Measurements from ENCODE around the gene KCNJ16. TPM values are rescaled to one million over a fixed set of nuclear protein-coding genes. Genes with fewer than 3 reads are reported as not detected.

Gene KCNJ16
- total RNA-seq, 2 experiments from 2014 or later: not detected

- POLR2A ChIA-PET: no interaction called here
- ATAC-seq (ENCODE audit: low read depth) (no peak), DNase-seq (no peak)
- Mint-ChIP-seq H3K4me1 (no peaks in the 10 kb centered on the region), H3K4me3 (no peak overlapping the region), H3K27ac (no peak overlapping the region), H3K36me3 (no peaks in the 10 kb centered on the region), H3K9me3 (no peaks in the 10 kb centered on the region), H3K27me3 (peaks cover 7% of the 10 kb centered on the region)
Observed at GRCh38 chr17:70073799-70074198, 1.2 kb upstream of the KCNJ16 start.

GRCh38 chr17:70074236-70074830 is 692 bp upstream of the KCNJ16 start:
- POLR2A ChIA-PET: no interaction called here
- H3K36me3 Mint-ChIP-seq: no peaks in the 10 kb centered on the region
- peaks cover 6% of the 10 kb centered on the region for H3K27me3 Mint-ChIP-seq

GRCh38 chr17:70076189-70076588 is 1.2 kb downstream of the KCNJ16 start:
- POLR2A ChIA-PET: no interaction called here
- H3K27ac Mint-ChIP-seq: no peak overlapping the region
- no peaks in the 10 kb centered on the region for H3K36me3 Mint-ChIP-seq
- H3K27me3 Mint-ChIP-seq: peaks cover 6% of the 10 kb centered on the region
- peaks cover 1% of the 10 kb centered on the region for H3K9me3 Mint-ChIP-seq
- no peak overlapping the region for H3K4me3 Mint-ChIP-seq
- H3K4me1 Mint-ChIP-seq: no peaks in the 10 kb centered on the region
- no peak for DNase-seq
- no peak for ATAC-seq (ENCODE audit: low read depth)

More at GRCh38 chr17:70074236-70074830, 692 bp upstream of the KCNJ16 start:
- H3K9me3 Mint-ChIP-seq: no peaks in the 10 kb centered on the region
- H3K4me1 Mint-ChIP-seq: no peaks in the 10 kb centered on the region
- H3K27ac Mint-ChIP-seq: no peak overlapping the region
- no peak for ATAC-seq (ENCODE audit: low read depth)
- H3K4me3 Mint-ChIP-seq: no peak overlapping the region
- DNase-seq: no peak

GRCh38 chr17:70076831-70077230 is 1.8 kb downstream of the KCNJ16 start:
- no peak for DNase-seq
- H3K9me3 Mint-ChIP-seq: peaks cover 1% of the 10 kb centered on the region
- H3K4me3 Mint-ChIP-seq: no peak overlapping the region
- H3K4me1 Mint-ChIP-seq: no peaks in the 10 kb centered on the region
- H3K36me3 Mint-ChIP-seq: no peaks in the 10 kb centered on the region
- POLR2A ChIA-PET: no interaction called here
- no peak overlapping the region for H3K27ac Mint-ChIP-seq
- H3K27me3 Mint-ChIP-seq: peaks cover 2% of the 10 kb centered on the region
- no peak for ATAC-seq (ENCODE audit: low read depth)

- Mint-ChIP-seq H3K27me3 (peaks cover under 1% of the 10 kb centered on the region), H3K36me3 (no peaks in the 10 kb centered on the region), H3K27ac (no peak overlapping the region), H3K4me3 (no peak overlapping the region), H3K9me3 (peaks cover 1% of the 10 kb centered on the region), H3K4me1 (no peaks in the 10 kb centered on the region)
- no peak for DNase-seq
- no peak for ATAC-seq (ENCODE audit: low read depth)
- POLR2A ChIA-PET: no interaction called here
Observed at GRCh38 chr17:70078549-70078948, 3.5 kb downstream of the KCNJ16 start.

- no peak overlapping the region for H3K27ac Mint-ChIP-seq
- DNase-seq (no peak), ATAC-seq (ENCODE audit: low read depth) (no peak)
- H3K4me1 Mint-ChIP-seq: no peaks in the 10 kb centered on the region
- peaks cover 1% of the 10 kb centered on the region for H3K9me3 Mint-ChIP-seq
- H3K36me3 Mint-ChIP-seq: no peaks in the 10 kb centered on the region
- POLR2A ChIA-PET: no interaction called here
- no peak overlapping the region for H3K4me3 Mint-ChIP-seq
- H3K27me3 Mint-ChIP-seq: no peaks in the 10 kb centered on the region
Observed at GRCh38 chr17:70078994-70079531, 4.0 kb downstream of the KCNJ16 start.

GRCh38 chr17:70080541-70081347 is 5.7 kb downstream of the KCNJ16 start:
- ATAC-seq (ENCODE audit: low read depth) (no peak), DNase-seq (no peak)
- peaks cover 1% of the 10 kb centered on the region for H3K9me3 Mint-ChIP-seq
- POLR2A ChIA-PET: no interaction called here
- no peaks in the 10 kb centered on the region for H3K36me3 Mint-ChIP-seq
- H3K27me3 Mint-ChIP-seq: no peaks in the 10 kb centered on the region
- H3K4me1 Mint-ChIP-seq: no peaks in the 10 kb centered on the region
- no peak overlapping the region for H3K4me3 Mint-ChIP-seq
- H3K27ac Mint-ChIP-seq: no peak overlapping the region

- Mint-ChIP-seq H3K27me3 (no peaks in the 10 kb centered on the region), H3K9me3 (peaks cover 1% of the 10 kb centered on the region), H3K36me3 (no peaks in the 10 kb centered on the region), H3K4me1 (no peaks in the 10 kb centered on the region), H3K4me3 (no peak overlapping the region), H3K27ac (no peak overlapping the region)
- ATAC-seq (ENCODE audit: low read depth) (no peak), DNase-seq (no peak)
- POLR2A ChIA-PET: no interaction called here
Observed at GRCh38 chr17:70081885-70082284, 6.9 kb downstream of the KCNJ16 start.

- POLR2A ChIA-PET: no interaction called here
Observed at GRCh38 chr17:70084476-70084875, 9.5 kb downstream of the KCNJ16 start.

GRCh38 chr17:70086516-70086915 is 11.5 kb downstream of the KCNJ16 start:
- no peaks in the 10 kb centered on the region for H3K27me3 Mint-ChIP-seq
- POLR2A ChIA-PET: no interaction called here

More at GRCh38 chr17:70084476-70084875, 9.5 kb downstream of the KCNJ16 start:
- no peak overlapping the region for H3K27ac Mint-ChIP-seq
- no peak overlapping the region for H3K4me3 Mint-ChIP-seq
- no peaks in the 10 kb centered on the region for H3K27me3 Mint-ChIP-seq
- no peak for DNase-seq
- H3K9me3 Mint-ChIP-seq: peaks cover 1% of the 10 kb centered on the region
- H3K4me1 Mint-ChIP-seq: no peaks in the 10 kb centered on the region
- H3K36me3 Mint-ChIP-seq: no peaks in the 10 kb centered on the region
- no peak for ATAC-seq (ENCODE audit: low read depth)

GRCh38 chr17:70089513-70090148 is 14.6 kb downstream of the KCNJ16 start:
- POLR2A ChIA-PET: no interaction called here
- ATAC-seq (ENCODE audit: low read depth) (no peak), DNase-seq (no peak)
- H3K36me3 Mint-ChIP-seq: no peaks in the 10 kb centered on the region
- no peak overlapping the region for H3K27ac Mint-ChIP-seq
- H3K27me3 Mint-ChIP-seq: no peaks in the 10 kb centered on the region
- H3K9me3 Mint-ChIP-seq: no peaks in the 10 kb centered on the region
- H3K4me1 Mint-ChIP-seq: no peaks in the 10 kb centered on the region
- no peak overlapping the region for H3K4me3 Mint-ChIP-seq

More at GRCh38 chr17:70086516-70086915, 11.5 kb downstream of the KCNJ16 start:
- DNase-seq (no peak), ATAC-seq (ENCODE audit: low read depth) (no peak)
- Mint-ChIP-seq H3K4me3 (no peak overlapping the region), H3K4me1 (no peaks in the 10 kb centered on the region), H3K9me3 (no peaks in the 10 kb centered on the region), H3K36me3 (no peaks in the 10 kb centered on the region), H3K27ac (no peak overlapping the region)

GRCh38 chr17:70091005-70091568 is 16.1 kb downstream of the KCNJ16 start:
- no peaks in the 10 kb centered on the region for H3K36me3 Mint-ChIP-seq
- DNase-seq (no peak), ATAC-seq (ENCODE audit: low read depth) (no peak)
- no peak overlapping the region for H3K4me3 Mint-ChIP-seq
- H3K27ac Mint-ChIP-seq: no peak overlapping the region
- H3K4me1 Mint-ChIP-seq: no peaks in the 10 kb centered on the region
- H3K9me3 Mint-ChIP-seq: no peaks in the 10 kb centered on the region
- POLR2A ChIA-PET: no interaction called here
- no peaks in the 10 kb centered on the region for H3K27me3 Mint-ChIP-seq

- ATAC-seq (ENCODE audit: low read depth): no peak
- no peak for DNase-seq
- H3K9me3 Mint-ChIP-seq: no peaks in the 10 kb centered on the region
- POLR2A ChIA-PET: no interaction called here
- H3K4me3 Mint-ChIP-seq: no peak overlapping the region
- H3K27me3 Mint-ChIP-seq: no peaks in the 10 kb centered on the region
- H3K27ac Mint-ChIP-seq: no peak overlapping the region
- no peaks in the 10 kb centered on the region for H3K4me1 Mint-ChIP-seq
- no peaks in the 10 kb centered on the region for H3K36me3 Mint-ChIP-seq
Observed at GRCh38 chr17:70091696-70092095, 16.7 kb downstream of the KCNJ16 start.

Measured in activated naive CD8-positive, alpha-beta T cell treated with anti-CD3 and anti-CD28 coated beads, Interleukin-2, amount 10 ng/mL, durations not matched to agents 7 days and 5 days (primary cell).